ENCODE results near the gene PTAFR.

Gene PTAFR

DNA sequence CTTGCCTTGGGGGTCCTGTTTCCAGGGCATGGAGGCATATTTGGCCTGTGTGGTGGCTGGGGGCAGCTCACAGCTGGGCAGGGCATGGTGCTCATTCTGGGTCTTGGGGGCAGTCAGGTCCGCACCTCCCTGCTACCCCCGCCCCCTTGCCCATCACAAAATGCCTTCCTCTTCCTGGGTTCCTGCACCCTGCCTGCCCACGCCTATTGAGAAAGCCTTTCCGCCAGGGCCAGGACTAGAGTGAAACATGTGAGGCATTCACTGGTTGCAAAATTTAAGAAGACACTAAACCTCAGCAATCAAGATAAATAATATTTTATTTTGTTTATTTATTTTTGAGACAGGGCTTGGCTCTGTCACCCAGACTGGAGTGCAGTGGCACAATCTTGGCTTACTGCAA, 19.7 kb downstream of the PTAFR start:
- no peak overlapping the region for H3K4me3 ChIP-seq (ENCODE audit: low read depth, low read length)
- no peaks in the 10 kb centered on the region for H3K9me3 ChIP-seq (ENCODE audit: control insufficient read depth, insufficient read depth, low read depth, low read length)
- no peak overlapping the region for H3K27ac ChIP-seq (ENCODE audit: low read depth, low read length)
- H3K36me3 ChIP-seq (ENCODE audit: control insufficient read depth, insufficient read depth, low read length): no peaks in the 10 kb centered on the region
- H3K27me3 ChIP-seq (ENCODE audit: control insufficient read depth, insufficient read depth, low read length): no peaks in the 10 kb centered on the region
- no peak overlapping the region for H3K9ac ChIP-seq (ENCODE audit: low read length)
- H3K4me1 ChIP-seq (ENCODE audit: control insufficient read depth, insufficient read depth, low read length): no peaks in the 10 kb centered on the region

DNA sequence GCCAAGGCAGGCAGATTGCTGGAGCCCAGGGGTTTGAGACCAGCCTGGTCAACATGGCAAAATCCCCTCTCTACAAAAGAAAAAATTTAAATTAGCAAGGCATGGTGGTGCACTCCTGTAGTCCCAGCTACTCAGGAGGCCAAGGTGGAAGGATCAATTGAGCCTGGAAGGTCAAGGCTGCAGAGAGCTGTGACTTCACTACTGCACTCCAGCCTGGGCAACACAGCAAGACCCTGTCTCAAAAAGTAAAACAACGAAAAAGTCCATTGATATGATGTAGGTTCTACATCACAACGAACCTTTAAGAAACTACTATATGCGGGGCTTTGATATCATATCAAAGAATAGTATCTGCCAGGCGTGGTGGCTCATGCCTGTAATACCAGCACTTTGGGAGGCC, 20.9 kb downstream of the PTAFR start:
- no peaks in the 10 kb centered on the region for H3K36me3 ChIP-seq (ENCODE audit: control insufficient read depth, insufficient read depth, low read length)
- H3K4me3 ChIP-seq (ENCODE audit: low read depth, low read length): no peak overlapping the region
- H3K9ac ChIP-seq (ENCODE audit: low read length): no peak overlapping the region
- H3K27ac ChIP-seq (ENCODE audit: low read depth, low read length): no peak overlapping the region
- H3K27me3 ChIP-seq (ENCODE audit: control insufficient read depth, insufficient read depth, low read length): no peaks in the 10 kb centered on the region
- no peaks in the 10 kb centered on the region for H3K9me3 ChIP-seq (ENCODE audit: control insufficient read depth, insufficient read depth, low read depth, low read length)
- no peaks in the 10 kb centered on the region for H3K4me1 ChIP-seq (ENCODE audit: control insufficient read depth, insufficient read depth, low read length)

GRCh38 chr1:28154078-28154594, 22.4 kb downstream of the PTAFR start:
- H3K36me3 ChIP-seq (ENCODE audit: control insufficient read depth, insufficient read depth, low read length): no peaks in the 10 kb centered on the region
- no peak overlapping the region for H3K4me3 ChIP-seq (ENCODE audit: low read depth, low read length)
- no peaks in the 10 kb centered on the region for H3K4me1 ChIP-seq (ENCODE audit: control insufficient read depth, insufficient read depth, low read length)
- H3K27me3 ChIP-seq (ENCODE audit: control insufficient read depth, insufficient read depth, low read length): no peaks in the 10 kb centered on the region
- H3K9me3 ChIP-seq (ENCODE audit: control insufficient read depth, insufficient read depth, low read depth, low read length): no peaks in the 10 kb centered on the region
- no peak overlapping the region for H3K27ac ChIP-seq (ENCODE audit: low read depth, low read length)
- no peak overlapping the region for H3K9ac ChIP-seq (ENCODE audit: low read length)

DNA sequence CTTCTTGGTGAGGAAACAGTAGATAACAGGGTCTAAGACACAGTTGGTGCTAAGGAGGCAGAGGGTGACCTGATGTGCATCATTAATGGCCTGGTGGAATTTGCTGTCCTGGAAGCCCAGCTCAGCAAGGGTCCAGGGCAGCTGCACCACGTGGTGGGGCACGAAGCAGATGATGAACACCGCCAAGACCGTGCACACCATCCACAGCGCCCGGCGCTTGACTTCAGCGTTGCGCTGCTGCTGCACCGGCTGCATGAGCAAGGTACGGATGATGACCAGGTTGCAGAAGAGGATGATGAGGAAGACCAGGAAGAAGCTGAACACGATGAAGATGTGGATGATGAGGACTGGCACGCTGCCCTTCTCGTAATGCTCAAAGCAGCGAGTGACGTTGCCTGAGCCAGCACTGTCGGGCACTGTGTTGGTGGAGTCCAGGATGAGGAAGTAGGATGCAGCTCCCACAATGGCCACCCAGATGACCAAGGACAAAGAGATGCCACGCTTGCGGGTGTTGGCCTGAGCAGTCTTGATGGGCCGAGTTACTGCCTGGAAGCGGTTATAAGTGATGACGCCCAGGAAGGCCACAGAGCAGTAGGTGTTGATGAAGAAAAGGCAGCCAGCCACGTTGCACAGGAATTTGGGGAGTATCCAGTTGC, 26.2 kb downstream of the PTAFR start:
- Histone ChIP-seq H3K27ac (ENCODE audit: low read depth, low read length) (no peak overlapping the region), H3K27me3 (ENCODE audit: control insufficient read depth, insufficient read depth, low read length) (no peaks in the 10 kb centered on the region), H3K4me3 (ENCODE audit: low read depth, low read length) (no peak overlapping the region), H3K36me3 (ENCODE audit: control insufficient read depth, insufficient read depth, low read length) (no peaks in the 10 kb centered on the region), H3K4me1 (ENCODE audit: control insufficient read depth, insufficient read depth, low read length) (peaks cover 14% of the 10 kb centered on the region), H3K9ac (ENCODE audit: low read length) (no peak overlapping the region), H3K9me3 (ENCODE audit: control insufficient read depth, insufficient read depth, low read depth, low read length) (no peaks in the 10 kb centered on the region)

GRCh38 chr1:28148880-28149195, 27.7 kb downstream of the PTAFR start:
- H3K9me3 ChIP-seq (ENCODE audit: control insufficient read depth, insufficient read depth, low read depth, low read length): no peaks in the 10 kb centered on the region
- H3K27me3 ChIP-seq (ENCODE audit: control insufficient read depth, insufficient read depth, low read length): no peaks in the 10 kb centered on the region
- peaks cover 14% of the 10 kb centered on the region for H3K4me1 ChIP-seq (ENCODE audit: control insufficient read depth, insufficient read depth, low read length)
- H3K9ac ChIP-seq (ENCODE audit: low read length): no peak overlapping the region
- H3K4me3 ChIP-seq (ENCODE audit: low read depth, low read length): no peak overlapping the region
- no peak overlapping the region for H3K27ac ChIP-seq (ENCODE audit: low read depth, low read length)
- no peaks in the 10 kb centered on the region for H3K36me3 ChIP-seq (ENCODE audit: control insufficient read depth, insufficient read depth, low read length)

GRCh38 chr1:28147264-28148094, 29.0 kb downstream of the PTAFR start:
- H3K4me1 ChIP-seq (ENCODE audit: control insufficient read depth, insufficient read depth, low read length): peaks cover 14% of the 10 kb centered on the region
- H3K9me3 ChIP-seq (ENCODE audit: control insufficient read depth, insufficient read depth, low read depth, low read length): no peaks in the 10 kb centered on the region
- no peak overlapping the region for H3K27ac ChIP-seq (ENCODE audit: low read depth, low read length)
- no peak overlapping the region for H3K9ac ChIP-seq (ENCODE audit: low read length)
- no peaks in the 10 kb centered on the region for H3K27me3 ChIP-seq (ENCODE audit: control insufficient read depth, insufficient read depth, low read length)
- no peak overlapping the region for H3K4me3 ChIP-seq (ENCODE audit: low read depth, low read length)
- H3K36me3 ChIP-seq (ENCODE audit: control insufficient read depth, insufficient read depth, low read length): no peaks in the 10 kb centered on the region

DNA sequence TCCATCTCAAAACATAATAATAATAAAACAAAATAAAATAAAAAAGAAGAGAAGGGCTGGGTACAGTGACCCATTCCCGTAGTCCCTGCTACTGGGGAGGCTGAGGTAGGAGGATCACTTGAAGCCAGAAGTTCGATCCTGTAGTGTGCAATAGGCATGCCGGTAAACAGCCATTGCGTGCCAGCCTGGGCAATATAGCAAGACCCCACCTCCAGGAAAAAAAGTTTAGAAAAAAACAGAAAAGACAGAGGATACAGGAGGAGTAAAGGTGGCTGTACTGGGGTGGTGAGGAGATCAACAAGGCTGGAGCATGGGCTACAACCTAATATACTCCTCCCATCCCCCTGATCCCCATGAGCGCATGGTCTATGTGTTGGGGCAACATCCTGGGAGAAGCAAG, 30.8 kb downstream of the PTAFR start:
- H3K9ac ChIP-seq (ENCODE audit: low read length): no peak overlapping the region
- H3K4me1 ChIP-seq (ENCODE audit: control insufficient read depth, insufficient read depth, low read length): peaks cover 14% of the 10 kb centered on the region
- H3K9me3 ChIP-seq (ENCODE audit: control insufficient read depth, insufficient read depth, low read depth, low read length): no peaks in the 10 kb centered on the region
- H3K36me3 ChIP-seq (ENCODE audit: control insufficient read depth, insufficient read depth, low read length): no peaks in the 10 kb centered on the region
- no peak overlapping the region for H3K4me3 ChIP-seq (ENCODE audit: low read depth, low read length)
- H3K27me3 ChIP-seq (ENCODE audit: control insufficient read depth, insufficient read depth, low read length): no peaks in the 10 kb centered on the region
- no peak overlapping the region for H3K27ac ChIP-seq (ENCODE audit: low read depth, low read length)

- Histone ChIP-seq H3K27ac (ENCODE audit: low read depth, low read length) (no peak overlapping the region), H3K4me1 (ENCODE audit: control insufficient read depth, insufficient read depth, low read length) (peaks cover 14% of the 10 kb centered on the region), H3K36me3 (ENCODE audit: control insufficient read depth, insufficient read depth, low read length) (no peaks in the 10 kb centered on the region), H3K4me3 (ENCODE audit: low read depth, low read length) (no peak overlapping the region), H3K9me3 (ENCODE audit: control insufficient read depth, insufficient read depth, low read depth, low read length) (no peaks in the 10 kb centered on the region), H3K27me3 (ENCODE audit: control insufficient read depth, insufficient read depth, low read length) (no peaks in the 10 kb centered on the region), H3K9ac (ENCODE audit: low read length) (no peak overlapping the region)
Observed at GRCh38 chr1:28144203-28145135, 32.0 kb downstream of the PTAFR start.

- Histone ChIP-seq H3K9me3 (ENCODE audit: control insufficient read depth, insufficient read depth, low read depth, low read length) (no peaks in the 10 kb centered on the region), H3K36me3 (ENCODE audit: control insufficient read depth, insufficient read depth, low read length) (no peaks in the 10 kb centered on the region), H3K9ac (ENCODE audit: low read length) (no peak overlapping the region), H3K27me3 (ENCODE audit: control insufficient read depth, insufficient read depth, low read length) (no peaks in the 10 kb centered on the region), H3K4me3 (ENCODE audit: low read depth, low read length) (no peak overlapping the region), H3K27ac (ENCODE audit: low read depth, low read length) (no peak overlapping the region), H3K4me1 (ENCODE audit: control insufficient read depth, insufficient read depth, low read length) (peaks cover 14% of the 10 kb centered on the region)
Observed at GRCh38 chr1:28143496-28144202, 32.8 kb downstream of the PTAFR start.

- Histone ChIP-seq H3K9ac (ENCODE audit: low read length) (no peak overlapping the region), H3K9me3 (ENCODE audit: control insufficient read depth, insufficient read depth, low read depth, low read length) (no peaks in the 10 kb centered on the region), H3K27me3 (ENCODE audit: control insufficient read depth, insufficient read depth, low read length) (no peaks in the 10 kb centered on the region), H3K36me3 (ENCODE audit: control insufficient read depth, insufficient read depth, low read length) (no peaks in the 10 kb centered on the region), H3K4me3 (ENCODE audit: low read depth, low read length) (no peak overlapping the region), H3K27ac (ENCODE audit: low read depth, low read length) (no peak overlapping the region), H3K4me1 (ENCODE audit: control insufficient read depth, insufficient read depth, low read length) (no peaks in the 10 kb centered on the region)
Observed at GRCh38 chr1:28141685-28142084, 34.8 kb downstream of the PTAFR start.
